Suprapubic skin (tissue), 4 donors: ENCODE results near the gene RANGRF.

Experiments
- POLR2A ChIP-seq, 2 donors: fragments of 450-650 bp; IDR thresholded peaks; one replicate each; pipeline ENCODE4 v1.6.1; 2017; ENCODE audit warnings: antibody characterized with exemption in 2 of 2, mild to moderate bottlenecking in 2 of 2, moderate library complexity in 2 of 2
- POLR2AphosphoS5 ChIP-seq, 3 donors: sonication (generic); formaldehyde crosslinking; IDR thresholded peaks; one replicate each; pipeline ENCODE4 v1.6.1; 2017; ENCODE audit warnings: antibody characterized with exemption in 3 of 3

GRCh38 chr17:8332128-8332527, 43.7 kb downstream of the RANGRF start:
- TF ChIP-seq POLR2AphosphoS5 (IDR thresholded peaks at IDR 0.05), result no peak
- TF ChIP-seq POLR2A (IDR thresholded peaks at IDR 0.05), result no peak
